Sigmoid colon (tissue), 4 donors: ENCODE data around the gene MACROD2.

Experiments
- CTCF ChIP-seq, 4 experiments: fragments of 450-650 bp in 3 of 4; fragments of 200-600 bp in 1 of 4; IDR thresholded peaks; one replicate each; pipeline ENCODE4 v1.5.1; 2016 to 2019; ENCODE audit warnings: antibody characterized with exemption in 4 of 4, mild to moderate bottlenecking in 3 of 4, moderate library complexity in 2 of 4
- EP300 ChIP-seq, 4 donors: sonication (generic); formaldehyde crosslinking; IDR thresholded peaks; one replicate each; pipeline ENCODE4 v1.6.1; 2017; ENCODE audit warnings: antibody characterized with exemption in 4 of 4
- POLR2A ChIP-seq, 2 donors: fragments of 450-650 bp; IDR thresholded peaks; one replicate each; pipeline ENCODE4 v1.6.1; 2016; ENCODE audit warnings: antibody characterized with exemption in 2 of 2, mild to moderate bottlenecking in 2 of 2, moderate library complexity in 2 of 2
- POLR2AphosphoS5 ChIP-seq, 4 donors: sonication (generic); formaldehyde crosslinking; IDR thresholded peaks; one replicate each; pipeline ENCODE4 v1.6.1; 2017; ENCODE audit warnings: antibody characterized with exemption in 4 of 4

DNA sequence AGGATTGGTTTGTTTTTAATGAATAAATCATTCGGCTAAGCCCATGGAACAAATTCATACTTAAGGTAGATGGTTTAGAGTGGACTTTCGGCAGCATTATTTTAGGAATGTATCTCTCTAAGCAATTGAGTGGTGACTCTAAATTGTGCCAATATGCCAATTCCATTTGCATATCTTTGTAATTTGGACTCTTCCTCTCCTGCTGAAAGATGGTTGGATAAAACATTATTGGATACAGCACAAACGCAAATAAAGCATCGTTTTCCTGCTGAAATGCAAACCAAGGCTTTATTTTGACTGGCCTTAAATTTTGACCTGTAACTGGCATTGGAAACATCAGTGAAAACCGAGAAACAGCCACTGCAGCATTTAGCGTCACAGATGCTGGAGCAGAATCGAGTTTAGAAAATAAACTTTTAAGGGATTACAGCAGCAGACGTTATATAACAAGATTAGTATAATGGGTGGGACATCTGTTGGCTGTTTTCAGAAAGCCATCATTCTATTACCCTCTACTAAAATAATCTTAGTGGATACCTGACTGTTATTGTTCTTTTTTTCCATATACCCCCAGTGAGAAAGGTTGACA lies 1852.0 kb downstream of the MACROD2 start:
- TF ChIP-seq POLR2AphosphoS5 (IDR thresholded peaks at IDR 0.05) (no peak), EP300 (IDR thresholded peaks at IDR 0.05) (no peak), CTCF (IDR thresholded peaks at IDR 0.05) (no peak), POLR2A (IDR thresholded peaks at IDR 0.05) (no peak)
